Measurements from ENCODE around the gene LTB4R2.
A peak's percentile ranks its signal among the peaks of the same experiment; 100 is the strongest.

Gene LTB4R2

GRCh38 chr14:24309538-24310264 lies at the start of gene LTB4R2:
Gene LTB4R2, plus strand, starts transcription at chr14:24310140. Its CDS starts 525 bp downstream, at chr14:24310665.
- DNase-seq (ENCODE audit: extremely low read depth in 1 of 2, low read depth in 1 of 2), result no peak

GRCh38 chr14:24260780-24261157 lies 49.2 kb upstream of the LTB4R2 start:
- DNase-seq (ENCODE audit: extremely low read depth in 1 of 2, low read depth in 1 of 2), result no peak

- no peak for DNase-seq (ENCODE audit: extremely low read depth in 1 of 2, low read depth in 1 of 2)
These were observed 48.5 kb upstream of the LTB4R2 start for GRCh38 chr14:24261256-24261968.

- no peak for DNase-seq (ENCODE audit: extremely low read depth in 1 of 2, low read depth in 1 of 2)
These were observed 48.0 kb upstream of the LTB4R2 start for GRCh38 chr14:24261969-24262327.

GRCh38 chr14:24262821-24263733 lies 46.9 kb upstream of the LTB4R2 start, which contains the start of gene TGM1:
Gene TGM1, minus strand, starts transcription at chr14:24263177. Its CDS starts 825 bp downstream, at chr14:24262352.
- DNase-seq (ENCODE audit: extremely low read depth in 1 of 2, low read depth in 1 of 2), result no peak

GRCh38 chr14:24263848-24264247 lies 46.1 kb upstream of the LTB4R2 start:
- DNase-seq (ENCODE audit: extremely low read depth in 1 of 2, low read depth in 1 of 2), result no peak

- no peak for DNase-seq (ENCODE audit: extremely low read depth in 1 of 2, low read depth in 1 of 2)
These were observed 45.6 kb upstream of the LTB4R2 start for GRCh38 chr14:24264298-24264697.

GRCh38 chr14:24266344-24267244 lies 43.3 kb upstream of the LTB4R2 start:
- DNase-seq (ENCODE audit: extremely low read depth in 1 of 2, low read depth in 1 of 2), result no peak

- no peak for DNase-seq (ENCODE audit: extremely low read depth in 1 of 2, low read depth in 1 of 2)
These were observed 42.4 kb upstream of the LTB4R2 start for GRCh38 chr14:24267516-24267915.

GRCh38 chr14:24268225-24268624 lies 41.7 kb upstream of the LTB4R2 start:
- no peak for DNase-seq (ENCODE audit: extremely low read depth in 1 of 2, low read depth in 1 of 2)

- no peak for DNase-seq (ENCODE audit: extremely low read depth in 1 of 2, low read depth in 1 of 2)
These were observed 40.6 kb upstream of the LTB4R2 start for GRCh38 chr14:24269368-24269767.

GRCh38 chr14:24269910-24270536 lies 39.9 kb upstream of the LTB4R2 start:
- DNase-seq (ENCODE audit: extremely low read depth in 1 of 2, low read depth in 1 of 2), result no peak

- no peak for DNase-seq (ENCODE audit: extremely low read depth in 1 of 2, low read depth in 1 of 2)
These were observed 39.3 kb upstream of the LTB4R2 start for GRCh38 chr14:24270537-24271133.

GRCh38 chr14:24271134-24271833 lies 38.7 kb upstream of the LTB4R2 start, which contains the start of gene RABGGTA:
Gene RABGGTA, minus strand, starts transcription at chr14:24271597. Its CDS starts 482 bp downstream, at chr14:24271115.
- DNase-seq (ENCODE audit: extremely low read depth in 1 of 2, low read depth in 1 of 2), result peak; percentile 74 to 79

- DNase-seq (ENCODE audit: extremely low read depth in 1 of 2, low read depth in 1 of 2), result peak in 1 of 2 donors; percentile 28
These were observed 38.1 kb upstream of the LTB4R2 start for GRCh38 chr14:24271834-24272263.

GRCh38 chr14:24272467-24272866 lies 37.5 kb upstream of the LTB4R2 start:
- DNase-seq (ENCODE audit: extremely low read depth in 1 of 2, low read depth in 1 of 2), result no peak

- DNase-seq (ENCODE audit: extremely low read depth in 1 of 2, low read depth in 1 of 2), result no peak
These were observed 36.4 kb upstream of the LTB4R2 start for GRCh38 chr14:24273422-24273998.

GRCh38 chr14:24274101-24274543 lies 35.8 kb upstream of the LTB4R2 start:
- DNase-seq (ENCODE audit: extremely low read depth in 1 of 2, low read depth in 1 of 2), result peak; percentile 10 to 50

Measured in stimulated activated CD8-positive, alpha-beta memory T cell treated with anti-CD3 and anti-CD28 coated beads, Interleukin-7, amount 100 ng/mL, for 48 hours (primary cell).